Chondrocyte (in vitro differentiated cells): ENCODE measurements around the gene MLPH. TPM values are rescaled to one million over a fixed set of nuclear protein-coding genes. Genes with fewer than 3 reads are reported as not detected.
A peak's percentile ranks its signal among the peaks of the same experiment; 100 is the strongest.

Source experiments
- DNase-seq: peaks from one replicate; pipeline ENCODE4 v3.0.0; 2021; ENCODE audit warnings: mixed read lengths, low spot score
- H3K27ac Mint-ChIP-seq: one replicate; pipeline ENCODE4 v1.8.0; 2021; ENCODE audit warnings: mild to moderate bottlenecking, moderate library complexity, mixed read lengths; ENCODE audit not compliant: unreplicated experiment
- H3K27me3 Mint-ChIP-seq: 2 replicates; pipeline ENCODE4 v1.8.0; 2021; ENCODE audit warnings: low read depth, mixed read lengths
- H3K36me3 Mint-ChIP-seq: 2 replicates; pipeline ENCODE4 v1.8.0; 2021; ENCODE audit warnings: low read depth, mixed read lengths
- H3K4me1 Mint-ChIP-seq: 2 replicates; pipeline ENCODE4 v1.8.0; 2021; ENCODE audit warnings: low read depth, mild to moderate bottlenecking, mixed read lengths
- H3K4me3 Mint-ChIP-seq: one replicate; pipeline ENCODE4 v1.8.0; 2021; ENCODE audit warnings: mild to moderate bottlenecking, moderate library complexity, mixed read lengths; ENCODE audit not compliant: unreplicated experiment
- H3K9me3 Mint-ChIP-seq: 2 replicates; pipeline ENCODE4 v1.8.0; 2021; ENCODE audit warnings: low read depth, mixed read lengths
- CTCF ChIP-seq: fragments of 200-600 bp; sonication (generic); IDR thresholded peaks from 2 replicates; pipeline ENCODE4 v1.5.0; 2021; ENCODE audit warnings: antibody characterized with exemption, mild to moderate bottlenecking, moderate library complexity
- total RNA-seq: library from RNA; stranded (reverse); gene quantifications from 3 replicates; pipeline ENCODE4 v1.2.1, GENCODE V29; 2021

MLPH gene
- total RNA-seq, 1 donor from 2014 or later: 6.1 TPM

GRCh38 chr2:237473878-237474441 lies 13.1 kb upstream of the MLPH start:
- peak overlapping the region; percentile 44 for H3K4me3 Mint-ChIP-seq
- H3K27me3 Mint-ChIP-seq: no peaks in the 10 kb centered on the region
- no peaks in the 10 kb centered on the region for H3K9me3 Mint-ChIP-seq
- DNase-seq: no peak
- peak overlapping the region; percentile 96 for H3K27ac Mint-ChIP-seq
- H3K4me1 Mint-ChIP-seq: peaks cover 24% of the 10 kb centered on the region
- no peak for TF ChIP-seq CTCF
- H3K36me3 Mint-ChIP-seq: no peaks in the 10 kb centered on the region

- no peaks in the 10 kb centered on the region for H3K27me3 Mint-ChIP-seq
- H3K27ac Mint-ChIP-seq: peak overlapping the region; percentile 96
- H3K4me3 Mint-ChIP-seq: peak overlapping the region; percentile 80
- TF ChIP-seq CTCF: no peak
- no peaks in the 10 kb centered on the region for H3K9me3 Mint-ChIP-seq
- no peak for DNase-seq
- H3K36me3 Mint-ChIP-seq: no peaks in the 10 kb centered on the region
- peaks cover 28% of the 10 kb centered on the region for H3K4me1 Mint-ChIP-seq
These were observed 12.6 kb upstream of the MLPH start for GRCh38 chr2:237474442-237474911.

GRCh38 chr2:237474931-237475703 lies 11.9 kb upstream of the MLPH start:
- no peaks in the 10 kb centered on the region for H3K36me3 Mint-ChIP-seq
- TF ChIP-seq CTCF: peak; percentile 98
- peak overlapping the region; percentile 96 for H3K27ac Mint-ChIP-seq
- H3K9me3 Mint-ChIP-seq: no peaks in the 10 kb centered on the region
- H3K27me3 Mint-ChIP-seq: no peaks in the 10 kb centered on the region
- no peak for DNase-seq
- peak overlapping the region; percentile 80 for H3K4me3 Mint-ChIP-seq
- H3K4me1 Mint-ChIP-seq: peaks cover 33% of the 10 kb centered on the region

GRCh38 chr2:237475704-237476141 lies 11.3 kb upstream of the MLPH start:
- H3K27me3 Mint-ChIP-seq: no peaks in the 10 kb centered on the region

More at GRCh38 chr2:237475704-237476141, 11.3 kb upstream of the MLPH start:
- DNase-seq: no peak
- no peaks in the 10 kb centered on the region for H3K9me3 Mint-ChIP-seq
- no peaks in the 10 kb centered on the region for H3K36me3 Mint-ChIP-seq
- peak; percentile 61 for TF ChIP-seq CTCF
- H3K4me3 Mint-ChIP-seq: peak overlapping the region; percentile 58
- H3K27ac Mint-ChIP-seq: peak overlapping the region; percentile 22
- peaks cover 37% of the 10 kb centered on the region for H3K4me1 Mint-ChIP-seq
